Neural cell (in vitro differentiated cells): ENCODE measurements around the gene SBNO1. TPM values are rescaled to one million over a fixed set of nuclear protein-coding genes. Genes with fewer than 3 reads are reported as not detected.

Experiments used
- H2AFZ ChIP-seq: fragments of 200-600, 300-800 bp; sonication (generic), shearing (Covaris generic); 2 replicates; pipeline ENCODE4 v1.6.0; 2014; ENCODE audit warnings: low read depth, mild to moderate bottlenecking, antibody characterized with exemption, low read length, moderate library complexity
- H3F3A ChIP-seq: fragments of 200-600 bp; shearing (Covaris generic); 2 replicates; pipeline ENCODE4 v1.6.1; 2016; ENCODE audit warnings: mild to moderate bottlenecking, moderate library complexity, mixed read lengths, antibody characterized with exemption, low read length; ENCODE audit not compliant: insufficient read depth, poor library complexity, severe bottlenecking
- H3K27ac ChIP-seq: fragments of 200-600, 300-800 bp; sonication (generic), shearing (Covaris generic); 2 replicates; pipeline ENCODE4 v1.5.1; 2014; ENCODE audit warnings: mild to moderate bottlenecking, low read length, moderate library complexity
- H3K27me3 ChIP-seq: fragments of 300-800, 200-600 bp; sonication (generic), shearing (Covaris generic); 2 replicates; pipeline ENCODE4 v1.6.0; 2014; ENCODE audit warnings: mild to moderate bottlenecking, low read depth, low read length, moderate library complexity; ENCODE audit not compliant: insufficient read depth
- H3K36me3 ChIP-seq: fragments of 300-800, 200-600 bp; sonication (generic), shearing (Covaris generic); 2 replicates; pipeline ENCODE4 v1.5.1; 2014; ENCODE audit warnings: mild to moderate bottlenecking, antibody characterized with exemption, low read length, moderate library complexity; ENCODE audit not compliant: insufficient read depth
- H3K4me2 ChIP-seq: fragments of 300-800, 200-600 bp; sonication (generic), shearing (Covaris generic); 2 replicates; pipeline ENCODE4 v1.6.0; 2014; ENCODE audit warnings: mild to moderate bottlenecking, low read length
- H3K4me3 ChIP-seq: fragments of 300-800, 200-600 bp; sonication (generic), shearing (Covaris generic); 2 replicates; pipeline ENCODE4 v1.5.1; 2014; ENCODE audit warnings: mild to moderate bottlenecking, low read length, moderate library complexity
- H3K79me2 ChIP-seq: fragments of 200-600 bp; shearing (Covaris generic); replicated peaks from 2 replicates; pipeline ENCODE4 v1.6.0; 2014; ENCODE audit warnings: mild to moderate bottlenecking, low read length, moderate library complexity; ENCODE audit not compliant: insufficient read depth
- H3K9ac ChIP-seq: fragments of 300-800, 200-600 bp; sonication (generic), shearing (Covaris generic); 2 replicates; pipeline ENCODE4 v1.6.1; 2016; ENCODE audit warnings: mild to moderate bottlenecking, low read length, mixed read lengths
- H3K9me2 ChIP-seq: fragments of 200-600 bp; shearing (Covaris generic); 2 replicates; pipeline ENCODE4 v1.6.1; 2016; ENCODE audit warnings: mild to moderate bottlenecking, low read length, mixed read lengths; ENCODE audit not compliant: insufficient read depth
- H3K9me3 ChIP-seq: fragments of 200-600, 300-800 bp; sonication (generic), shearing (Covaris generic); 2 replicates; pipeline ENCODE4 v1.6.1; 2016; ENCODE audit warnings: mild to moderate bottlenecking, mixed run types, low read length, moderate library complexity, mixed read lengths
- H4K20me1 ChIP-seq: fragments of 200-600 bp; shearing (Covaris generic); 2 replicates; pipeline ENCODE4 v1.6.1; 2016; ENCODE audit warnings: mild to moderate bottlenecking, mixed run types; ENCODE audit not compliant: insufficient read depth
- CTCF ChIP-seq: fragments of 450-650 bp; IDR thresholded peaks from 2 replicates; pipeline ENCODE4 v1.5.1; 2014; ENCODE audit warnings: antibody characterized with exemption, mild to moderate bottlenecking, moderate library complexity; ENCODE audit not compliant: poor library complexity, severe bottlenecking
- EP300 ChIP-seq: fragments of 450-650 bp; conservative IDR thresholded peaks from 2 replicates; pipeline ENCODE4 v1.6.1; 2014; ENCODE audit warnings: antibody characterized with exemption, mild to moderate bottlenecking, moderate library complexity; ENCODE audit not compliant: poor library complexity, severe bottlenecking
- EZH2 ChIP-seq: fragments of 200-600, 300-800 bp; shearing (Covaris generic), sonication (generic); IDR thresholded peaks from 2 replicates; pipeline ENCODE4 v1.6.1; 2014; ENCODE audit warnings: antibody characterized with exemption, low read length, borderline replicate concordance, mild to moderate bottlenecking; ENCODE audit not compliant: insufficient read depth, poor library complexity, severe bottlenecking
- MXI1 ChIP-seq: fragments of 450-650 bp; conservative IDR thresholded peaks from 2 replicates; pipeline ENCODE4 v1.6.1; 2014; ENCODE audit warnings: antibody characterized with exemption, mild to moderate bottlenecking; ENCODE audit not compliant: poor library complexity, severe bottlenecking
- POLR2AphosphoS5 ChIP-seq: IDR thresholded peaks from 2 replicates; pipeline ENCODE4 v1.6.1; 2012
- RAD21 ChIP-seq: fragments of 450-650 bp; conservative IDR thresholded peaks from 2 replicates; pipeline ENCODE4 v1.6.1; 2014; ENCODE audit warnings: antibody characterized with exemption, mild to moderate bottlenecking, moderate library complexity
- SMC3 ChIP-seq: fragments of 450-650 bp; conservative IDR thresholded peaks from 2 replicates; pipeline ENCODE4 v1.6.1; 2014; ENCODE audit warnings: antibody characterized with exemption, mild to moderate bottlenecking, moderate library complexity; ENCODE audit not compliant: poor library complexity
- TAF1 ChIP-seq: IDR thresholded peaks from 2 replicates; pipeline ENCODE4 v1.6.1; 2012; ENCODE audit warnings: low read depth
- polyA plus RNA-seq: library from polyadenylated mRNA; depleted of rRNA; stranded (reverse); fragments of >200 nt; gene quantifications from 2 replicates; pipeline ENCODE4 v1.2.3, GENCODE V29; 2014
- TF ChIP-seq, protein P1 (sequence below): IDR thresholded peaks from 2 replicates; pipeline ENCODE4 v1.6.1; 2012; ENCODE audit warnings: borderline replicate concordance

Gene SBNO1
- polyA plus RNA-seq, 1 donor from 2014 or later, result 17.9 TPM

DNA sequence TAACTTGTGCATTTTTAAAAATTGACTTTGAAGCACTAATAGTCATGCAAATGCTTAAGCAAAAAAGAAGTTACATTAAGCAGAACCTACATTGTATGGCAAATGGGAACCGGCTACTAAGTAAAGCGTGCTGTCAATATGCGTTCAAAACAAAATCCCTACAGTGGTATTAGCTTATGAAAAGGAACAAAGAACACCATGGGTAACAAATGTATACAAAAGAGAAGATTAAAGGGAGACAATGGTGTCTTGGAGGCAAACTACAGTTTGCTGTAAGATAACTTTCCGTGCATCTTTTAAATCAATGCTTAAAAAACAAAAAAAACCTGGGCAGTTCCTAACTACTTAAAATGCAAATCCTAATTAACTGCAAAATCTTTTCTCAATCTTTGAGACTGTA lies 103.5 kb downstream of the SBNO1 start:
- Histone ChIP-seq H4K20me1 (no peaks in the 10 kb centered on the region), H3K36me3 (no peaks in the 10 kb centered on the region)

DNA sequence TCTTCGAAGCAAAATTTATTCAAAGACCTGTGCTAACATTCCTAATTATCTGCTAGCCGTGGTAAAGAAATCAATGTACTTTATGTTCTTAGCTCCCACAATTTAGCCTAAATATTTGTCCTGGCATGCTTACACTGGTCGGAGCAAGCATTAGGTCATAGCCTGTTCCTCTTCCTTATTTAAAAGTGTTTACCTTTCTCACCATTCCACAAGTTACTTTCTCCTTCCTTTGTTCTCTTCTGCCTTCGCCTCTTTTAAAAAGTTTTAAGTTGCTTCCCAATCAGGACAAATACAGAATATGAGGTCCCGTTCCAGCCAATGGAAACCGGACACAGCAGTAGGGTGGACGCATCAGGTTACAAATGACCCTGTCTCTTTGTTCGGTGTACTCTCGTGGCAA lies 104.6 kb downstream of the SBNO1 start:
- TF ChIP-seq POLR2AphosphoS5 (no peak), EP300 (no peak), RAD21 (no peak), SMC3 (no peak), EZH2 (no peak), TAF1 (no peak), MXI1 (no peak), CTCF (no peak)
- TF ChIP-seq, protein P1, sequence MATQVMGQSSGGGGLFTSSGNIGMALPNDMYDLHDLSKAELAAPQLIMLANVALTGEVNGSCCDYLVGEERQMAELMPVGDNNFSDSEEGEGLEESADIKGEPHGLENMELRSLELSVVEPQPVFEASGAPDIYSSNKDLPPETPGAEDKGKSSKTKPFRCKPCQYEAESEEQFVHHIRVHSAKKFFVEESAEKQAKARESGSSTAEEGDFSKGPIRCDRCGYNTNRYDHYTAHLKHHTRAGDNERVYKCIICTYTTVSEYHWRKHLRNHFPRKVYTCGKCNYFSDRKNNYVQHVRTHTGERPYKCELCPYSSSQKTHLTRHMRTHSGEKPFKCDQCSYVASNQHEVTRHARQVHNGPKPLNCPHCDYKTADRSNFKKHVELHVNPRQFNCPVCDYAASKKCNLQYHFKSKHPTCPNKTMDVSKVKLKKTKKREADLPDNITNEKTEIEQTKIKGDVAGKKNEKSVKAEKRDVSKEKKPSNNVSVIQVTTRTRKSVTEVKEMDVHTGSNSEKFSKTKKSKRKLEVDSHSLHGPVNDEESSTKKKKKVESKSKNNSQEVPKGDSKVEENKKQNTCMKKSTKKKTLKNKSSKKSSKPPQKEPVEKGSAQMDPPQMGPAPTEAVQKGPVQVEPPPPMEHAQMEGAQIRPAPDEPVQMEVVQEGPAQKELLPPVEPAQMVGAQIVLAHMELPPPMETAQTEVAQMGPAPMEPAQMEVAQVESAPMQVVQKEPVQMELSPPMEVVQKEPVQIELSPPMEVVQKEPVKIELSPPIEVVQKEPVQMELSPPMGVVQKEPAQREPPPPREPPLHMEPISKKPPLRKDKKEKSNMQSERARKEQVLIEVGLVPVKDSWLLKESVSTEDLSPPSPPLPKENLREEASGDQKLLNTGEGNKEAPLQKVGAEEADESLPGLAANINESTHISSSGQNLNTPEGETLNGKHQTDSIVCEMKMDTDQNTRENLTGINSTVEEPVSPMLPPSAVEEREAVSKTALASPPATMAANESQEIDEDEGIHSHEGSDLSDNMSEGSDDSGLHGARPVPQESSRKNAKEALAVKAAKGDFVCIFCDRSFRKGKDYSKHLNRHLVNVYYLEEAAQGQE, result no peak
- Histone ChIP-seq H2AFZ (no peak overlapping the region), H3K27me3 (no peaks in the 10 kb centered on the region), H3K79me2 (no peaks in the 10 kb centered on the region), H3K27ac (no peak overlapping the region), H3K4me2 (no peak overlapping the region), H3K9ac (no peak overlapping the region), H4K20me1 (no peaks in the 10 kb centered on the region), H3F3A (no peaks in the 10 kb centered on the region), H3K9me2 (no peaks in the 10 kb centered on the region), H3K4me3 (no peak overlapping the region), H3K36me3 (no peaks in the 10 kb centered on the region), H3K9me3 (no peaks in the 10 kb centered on the region)

More for the DNA sequence above, 103.5 kb downstream of the SBNO1 start:
- H3K4me3 ChIP-seq, result no peak overlapping the region
- H3K9me2 ChIP-seq, result no peaks in the 10 kb centered on the region
- H3K9ac ChIP-seq, result no peak overlapping the region
- H3K27ac ChIP-seq, result no peak overlapping the region
- TF ChIP-seq EZH2, result no peak
- TF ChIP-seq SMC3, result no peak
- no peak for TF ChIP-seq EP300
- no peak for TF ChIP-seq TAF1
- TF ChIP-seq CTCF, result no peak
- TF ChIP-seq, protein P1, result no peak
- no peak for TF ChIP-seq MXI1
- TF ChIP-seq RAD21, result no peak
- no peak for TF ChIP-seq POLR2AphosphoS5
- no peaks in the 10 kb centered on the region for H3K9me3 ChIP-seq
- no peaks in the 10 kb centered on the region for H3K27me3 ChIP-seq
- H2AFZ ChIP-seq, result no peak overlapping the region
- H3K79me2 ChIP-seq, result no peaks in the 10 kb centered on the region
- H3F3A ChIP-seq, result no peaks in the 10 kb centered on the region
- H3K4me2 ChIP-seq, result no peak overlapping the region
